ENCODE data around the gene ACAN. TPM values are rescaled to one million over a fixed set of nuclear protein-coding genes. Genes with fewer than 3 reads are reported as not detected.

ACAN gene
- total and polyA plus RNA-seq, 2 of the 8 experiments (the other 6 are each of a cell fraction or from before 2014, with no cell fraction given): 0.71 to 0.73 TPM

DNA sequence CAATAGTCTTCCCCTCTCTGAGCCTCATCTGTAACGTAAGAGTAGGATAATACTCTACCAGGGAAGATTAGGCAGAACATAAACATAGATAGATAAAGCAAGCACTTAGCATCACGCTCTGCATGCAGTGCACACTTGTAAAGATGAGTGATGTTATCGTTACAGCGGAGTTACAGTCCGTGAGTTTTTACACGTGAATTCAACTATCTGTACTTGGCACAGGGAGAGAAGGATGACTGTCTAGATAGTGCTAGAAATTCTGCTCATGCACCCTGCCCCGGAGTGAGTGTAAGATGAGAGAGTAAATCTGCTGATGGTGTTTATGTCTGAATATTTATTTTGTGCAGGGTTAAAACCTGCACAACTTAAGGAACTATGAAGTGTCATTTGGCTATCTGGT is 56.3 kb downstream of the ACAN start:
- Histone ChIP-seq H3K56ac (replicated peaks; ENCODE audit: insufficient read length, low read depth, low read length) (no peak overlapping the region), H4K91ac (replicated peaks; ENCODE audit: insufficient read length, low read length) (no peak overlapping the region), H3K23ac (ENCODE audit: insufficient read length) (no peak overlapping the region), H2AK5ac (ENCODE audit: low read depth, low read length) (no peak overlapping the region), H3K18ac (ENCODE audit: extremely low read depth, low read length) (no peak overlapping the region), H3K27me3 (replicated peaks in 1 of 4; ENCODE audit: control insufficient read depth in 3 of 4, extremely low read depth in 1 of 4, insufficient read depth in 3 of 4, low read length in 3 of 4) (no peaks in the 10 kb centered on the region), H3K4me2 (ENCODE audit: insufficient read depth in 1 of 2, low read depth in 2 of 2, low read length in 2 of 2) (no peak overlapping the region), H3K9me3 (ENCODE audit: insufficient read depth in 2 of 2, low read depth in 1 of 2, low read length in 1 of 2) (peaks cover 8 to 12% of the 10 kb centered on the region in 2 experiments), H3K4me1 (replicated peaks in 1 of 4; ENCODE audit: control insufficient read depth in 3 of 4, insufficient read depth in 4 of 4, low read length in 3 of 4) (no peaks in the 10 kb centered on the region), H2AFZ (ENCODE audit: low read length) (no peak overlapping the region), H2BK5ac (ENCODE audit: low read depth, low read length) (no peak overlapping the region), H3K4ac (replicated peaks; ENCODE audit: insufficient read length, low read depth, low read length) (no peak overlapping the region), H2BK12ac (ENCODE audit: low read depth, low read length) (no peak overlapping the region), H3K23me2 (ENCODE audit: low read depth, low read length) (no peaks in the 10 kb centered on the region), H3K27ac (ENCODE audit: low read depth, low read length) (no peak overlapping the region), H3K4me3 (ENCODE audit: extremely low read depth in 1 of 4, insufficient read depth in 2 of 4, low read depth in 3 of 4, low read length in 4 of 4) (no peak overlapping the region), H3K9ac (replicated peaks in 1 of 4; ENCODE audit: extremely low read depth in 1 of 4, low read depth in 3 of 4, low read length in 3 of 4) (no peak overlapping the region), H4K5ac (ENCODE audit: insufficient read length, low read depth, low read length) (no peak overlapping the region), H3K79me2 (ENCODE audit: control insufficient read depth in 1 of 2, insufficient read depth in 2 of 2, low read length in 2 of 2) (no peaks in the 10 kb centered on the region), H2BK15ac (ENCODE audit: low read length) (no peak overlapping the region), H4K8ac (ENCODE audit: extremely low read depth, insufficient read depth, low read length) (no peak overlapping the region), H3K79me1 (ENCODE audit: low read depth, low read length) (no peaks in the 10 kb centered on the region), H3K14ac (ENCODE audit: insufficient read length) (no peak overlapping the region), H2BK20ac (ENCODE audit: low read length) (no peak overlapping the region), H2BK120ac (replicated peaks; ENCODE audit: low read depth, low read length) (no peak overlapping the region), H3K36me3 (ENCODE audit: control insufficient read depth in 2 of 4, insufficient read depth in 4 of 4, low read length in 3 of 4) (no peaks in the 10 kb centered on the region), H4K20me1 (replicated peaks in 1 of 2; ENCODE audit: control insufficient read depth in 1 of 2, insufficient read depth in 2 of 2, low read length in 2 of 2) (no peaks in the 10 kb centered on the region)
- ChIA-PET CTCF (ENCODE audit: partially characterized antibody) (interaction anchor here (1.1 to 4.0 kb wide), 3 partner anchors 11 to 18 kb away, joined by 4 to 11 read pairs (median 4); no protein-coding TSS in a partner anchor), POLR2A (ENCODE audit: partially characterized antibody) (no interaction called here)
- TF ChIP-seq TCF12 (IDR thresholded peaks at IDR 0.05; ENCODE audit: low read depth, low read length): no peak
- DNase-seq (ENCODE audit: low read depth in 1 of 2, low spot score in 2 of 2): no peak
- WGBS, 2 experiments (ENCODE audit: extremely low coverage in 1 of 2, insufficient coverage in 1 of 2, insufficient read length in 1 of 2, insufficient replicate concordance in 2 of 2, low coverage in 1 of 2, low lambda C conversion rate in 2 of 2, missing lambda C conversion rate in 1 of 2): 77% methylated on average over 7 of the region's 7 CpGs; no CpG with 5 or more reads in 1 of the 2 experiments
- FAIRE-seq: peak; percentile 39
